Activated naive CD8-positive, alpha-beta T cell treated with anti-CD3 and anti-CD28 coated beads, Interleukin-2, amount 10 ng/mL, durations not matched to agents 7 days and 5 days (primary cell): ENCODE results near the gene PPM1L. TPM values are rescaled to one million over a fixed set of nuclear protein-coding genes. Genes with fewer than 3 reads are reported as not detected.
"Not testable (repeated sequence)": the region's sequence is repeated elsewhere in the genome, so short reads cannot be mapped to it uniquely, and the experiment has no call there.

ENCODE experiments used
- ATAC-seq: fragments of 150-1000 bp; cut with Tn5 transposase; one replicate; pipeline ENCODE4 v1.10.0; 2021; ENCODE audit warnings: low read depth, moderate library complexity
- POLR2A ChIA-PET: fragments of 350-600 bp; sonication (Branson Sonifier 250); formaldehyde crosslinking; loops from one replicate; lab custom pipeline; 2021; ENCODE audit warnings: antibody characterized with exemption; lab: Charles Lee
- DNase-seq: peaks from one replicate; pipeline ENCODE4 v3.0.0; 2021
- H3K27ac Mint-ChIP-seq: one replicate; pipeline ENCODE4 v1.8.0; 2022; ENCODE audit warnings: mild to moderate bottlenecking, mixed read lengths
- H3K27me3 Mint-ChIP-seq: one replicate; pipeline ENCODE4 v1.8.0; 2022; ENCODE audit warnings: mild to moderate bottlenecking, moderate library complexity, mixed read lengths
- H3K36me3 Mint-ChIP-seq: one replicate; pipeline ENCODE4 v1.8.0; 2021; ENCODE audit warnings: mild to moderate bottlenecking, mixed read lengths
- H3K4me1 Mint-ChIP-seq: one replicate; pipeline ENCODE4 v1.8.0; 2021; ENCODE audit warnings: mixed read lengths
- H3K4me3 Mint-ChIP-seq: one replicate; pipeline ENCODE4 v1.8.0; 2022; ENCODE audit warnings: mild to moderate bottlenecking, moderate library complexity, mixed read lengths
- H3K9me3 Mint-ChIP-seq: one replicate; pipeline ENCODE4 v1.8.0; 2021; ENCODE audit warnings: mixed read lengths
- total RNA-seq, 2 experiments: library from RNA; stranded (reverse); gene quantifications; one replicate each; pipeline ENCODE4 v1.2.3, GENCODE V29; 2021

PPM1L gene
- total RNA-seq, 2 experiments from 2014 or later, result 3.8 to 4.6 TPM

GRCh38 chr3:160982491-160982890 is 226.5 kb downstream of the PPM1L start:
- no peak overlapping the region for H3K4me3 Mint-ChIP-seq
- H3K36me3 Mint-ChIP-seq, result peaks cover 27% of the 10 kb centered on the region
- DNase-seq, result no peak
- peaks cover 34% of the 10 kb centered on the region for H3K4me1 Mint-ChIP-seq
- no peak overlapping the region for H3K27ac Mint-ChIP-seq
- peaks cover 18% of the 10 kb centered on the region for H3K9me3 Mint-ChIP-seq
- POLR2A ChIA-PET, result interaction anchor here (0.5 to 2.0 kb wide), 2 partner anchors 17 to 122 kb away, joined by 3 to 6 read pairs; partner anchors contain the start of gene B3GALNT1
- no peak for ATAC-seq
- H3K27me3 Mint-ChIP-seq, result no peaks in the 10 kb centered on the region

DNA sequence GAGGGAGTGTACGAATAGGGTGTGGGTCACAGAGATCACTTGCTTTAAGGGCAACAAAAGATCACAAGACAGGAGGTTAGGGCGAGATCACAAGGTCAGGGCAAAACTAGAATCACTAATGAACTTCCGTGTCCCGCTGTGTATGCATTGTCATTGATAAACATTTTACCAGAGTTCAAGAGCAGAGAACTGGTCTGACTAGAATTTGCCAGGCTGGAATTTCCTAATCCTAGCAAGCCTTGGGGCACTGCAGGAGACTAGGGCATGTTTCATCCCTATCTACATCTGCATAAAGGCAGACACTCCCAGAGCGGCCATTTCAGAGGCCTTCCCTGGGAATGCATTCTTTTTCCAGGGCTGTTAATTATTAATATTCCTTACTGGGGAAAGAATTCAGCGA is 227.9 kb downstream of the PPM1L start:
- H3K27ac Mint-ChIP-seq, POLR2A ChIA-PET, H3K27me3 Mint-ChIP-seq, ATAC-seq, DNase-seq, H3K4me3 Mint-ChIP-seq: not testable (repeated sequence)
- H3K4me1 Mint-ChIP-seq, result peaks cover 32% of the 10 kb centered on the region
- H3K9me3 Mint-ChIP-seq, result peaks cover 13% of the 10 kb centered on the region
- H3K36me3 Mint-ChIP-seq, result peaks cover 19% of the 10 kb centered on the region

- Mint-ChIP-seq H3K9me3 (peaks cover 11% of the 10 kb centered on the region), H3K4me1 (peaks cover 18% of the 10 kb centered on the region), H3K4me3 (no peak overlapping the region), H3K36me3 (peaks cover 15% of the 10 kb centered on the region), H3K27ac (no peak overlapping the region), H3K27me3 (no peaks in the 10 kb centered on the region)
- POLR2A ChIA-PET, result no interaction called here
- DNase-seq, result no peak
- no peak for ATAC-seq
These were observed 230.0 kb downstream of the PPM1L start for GRCh38 chr3:160986069-160986468.

DNA sequence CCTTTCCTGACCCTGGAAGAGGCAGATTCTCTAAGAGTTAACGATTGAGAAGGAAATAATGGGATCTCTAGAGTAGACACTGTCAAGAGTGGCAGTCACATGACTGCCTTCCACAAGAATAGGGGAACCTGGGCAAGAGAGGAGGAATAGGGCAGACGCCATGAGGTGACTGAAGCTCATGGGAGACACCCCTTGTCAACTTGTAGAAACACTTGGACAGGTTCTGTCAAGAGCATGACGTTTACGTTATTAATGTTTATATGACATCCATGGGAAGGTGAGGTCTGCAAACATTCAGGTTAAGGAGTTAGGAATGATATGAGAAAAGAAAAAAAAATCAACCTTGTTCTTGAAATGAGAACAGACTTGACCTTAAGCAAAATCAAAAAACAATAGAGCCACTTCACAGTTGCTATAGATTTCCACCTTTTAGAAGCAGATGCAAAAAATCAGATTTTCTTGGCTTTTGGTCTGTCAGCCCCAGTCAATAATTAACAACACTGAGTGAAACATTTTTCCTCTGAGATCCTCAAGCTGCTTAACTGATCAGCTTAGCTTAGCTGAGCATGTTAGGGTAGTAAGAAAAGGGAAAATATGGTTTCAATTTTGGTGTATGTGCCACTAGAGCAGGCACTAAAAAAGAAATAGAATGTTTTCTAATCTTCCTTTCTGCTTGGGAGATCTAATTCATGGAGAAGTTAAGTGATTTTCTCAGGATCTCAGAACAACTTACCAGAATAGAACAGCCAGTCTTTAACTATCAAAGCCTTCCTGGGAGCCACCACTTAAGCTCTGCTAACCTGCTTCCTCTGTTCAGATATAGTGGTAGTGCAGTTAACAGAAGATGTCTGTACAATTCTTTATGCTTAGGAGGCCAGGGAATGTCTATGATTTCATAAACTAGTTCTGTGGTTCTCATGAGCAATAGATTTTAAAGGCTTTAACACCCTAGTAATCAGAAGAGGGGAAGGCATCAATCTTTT is 232.2 kb downstream of the PPM1L start:
- no peak for ATAC-seq
- no peaks in the 10 kb centered on the region for H3K27me3 Mint-ChIP-seq

GRCh38 chr3:160990446-160990845 is 234.4 kb downstream of the PPM1L start:
- Mint-ChIP-seq H3K36me3 (peaks cover 3% of the 10 kb centered on the region), H3K9me3 (peaks cover 2% of the 10 kb centered on the region), H3K27ac (no peak overlapping the region), H3K27me3 (no peaks in the 10 kb centered on the region), H3K4me1 (peaks cover 5% of the 10 kb centered on the region), H3K4me3 (no peak overlapping the region)
- DNase-seq (no peak), ATAC-seq (no peak)
- POLR2A ChIA-PET, result no interaction called here

More for the DNA sequence above, 232.2 kb downstream of the PPM1L start:
- Mint-ChIP-seq H3K27ac (no peak overlapping the region), H3K4me3 (no peak overlapping the region), H3K9me3 (peaks cover 7% of the 10 kb centered on the region), H3K36me3 (peaks cover 9% of the 10 kb centered on the region), H3K4me1 (peaks cover 5% of the 10 kb centered on the region)
- DNase-seq, result no peak
- POLR2A ChIA-PET, result no interaction called here

- Mint-ChIP-seq H3K36me3 (peaks cover 5% of the 10 kb centered on the region), H3K9me3 (peaks cover 5% of the 10 kb centered on the region), H3K4me1 (peaks cover 9% of the 10 kb centered on the region), H3K27ac (no peak overlapping the region), H3K27me3 (no peaks in the 10 kb centered on the region), H3K4me3 (no peak overlapping the region)
- no peak for ATAC-seq
- POLR2A ChIA-PET, result no interaction called here
- DNase-seq, result no peak
These were observed 236.7 kb downstream of the PPM1L start for GRCh38 chr3:160992712-160993111.

- peak overlapping the region; percentile 12 for H3K27ac Mint-ChIP-seq
- POLR2A ChIA-PET, result no interaction called here
- H3K9me3 Mint-ChIP-seq, result peaks cover 5% of the 10 kb centered on the region
- no peak for DNase-seq
- no peak overlapping the region for H3K4me3 Mint-ChIP-seq
- no peak for ATAC-seq
- H3K4me1 Mint-ChIP-seq, result peaks cover 14% of the 10 kb centered on the region
- H3K36me3 Mint-ChIP-seq, result peaks cover 9% of the 10 kb centered on the region
- no peaks in the 10 kb centered on the region for H3K27me3 Mint-ChIP-seq
These were observed 240.8 kb downstream of the PPM1L start for GRCh38 chr3:160996811-160997210.

GRCh38 chr3:160998581-160998980 is 242.6 kb downstream of the PPM1L start:
- Mint-ChIP-seq H3K36me3 (peaks cover 7% of the 10 kb centered on the region), H3K4me1 (peaks cover 14% of the 10 kb centered on the region), H3K27me3 (no peaks in the 10 kb centered on the region), H3K9me3 (peaks cover 3% of the 10 kb centered on the region), H3K27ac (no peak overlapping the region), H3K4me3 (no peak overlapping the region)
- ATAC-seq, result no peak
- POLR2A ChIA-PET, result no interaction called here
- DNase-seq, result no peak

- no peak for DNase-seq
- Mint-ChIP-seq H3K27ac (peak overlapping the region; percentile 32), H3K4me1 (peaks cover 14% of the 10 kb centered on the region), H3K36me3 (peaks cover 7% of the 10 kb centered on the region), H3K9me3 (peaks cover 3% of the 10 kb centered on the region), H3K4me3 (peak overlapping the region; percentile 1), H3K27me3 (no peaks in the 10 kb centered on the region)
- POLR2A ChIA-PET, result interaction anchor here (1.1 kb wide), 1 partner anchor 106 kb away, joined by 5 read pairs; the partner anchor contains the start of gene B3GALNT1
- peak; percentile 92 for ATAC-seq
These were observed 243.2 kb downstream of the PPM1L start for GRCh38 chr3:160999274-160999673.

- H3K9me3 Mint-ChIP-seq, result peaks cover 16% of the 10 kb centered on the region
- no peaks in the 10 kb centered on the region for H3K4me1 Mint-ChIP-seq
- no peaks in the 10 kb centered on the region for H3K27me3 Mint-ChIP-seq
- ATAC-seq (no peak), DNase-seq (no peak)
- H3K36me3 Mint-ChIP-seq, result peaks cover 11% of the 10 kb centered on the region
- H3K4me3 Mint-ChIP-seq, result no peak overlapping the region
- H3K27ac Mint-ChIP-seq, result no peak overlapping the region
- POLR2A ChIA-PET, result no interaction called here
These were observed 252.1 kb downstream of the PPM1L start for GRCh38 chr3:161008086-161008485.

- H3K4me1 Mint-ChIP-seq, H3K4me3 Mint-ChIP-seq, H3K27ac Mint-ChIP-seq, DNase-seq, ATAC-seq, H3K27me3 Mint-ChIP-seq: not testable (repeated sequence)
- peaks cover 18% of the 10 kb centered on the region for H3K9me3 Mint-ChIP-seq
- POLR2A ChIA-PET, result interaction anchor here (0.6 kb wide), 1 partner anchor 60 kb away, joined by 3 read pairs; no protein-coding TSS in a partner anchor
- H3K36me3 Mint-ChIP-seq, result peaks cover 17% of the 10 kb centered on the region
These were observed 254.1 kb downstream of the PPM1L start for GRCh38 chr3:161010151-161010550.

GRCh38 chr3:161014843-161015749 is 259.1 kb downstream of the PPM1L start:
- H3K27ac Mint-ChIP-seq, result no peak overlapping the region
- no peak overlapping the region for H3K4me3 Mint-ChIP-seq
- ATAC-seq, result no peak
- H3K27me3 Mint-ChIP-seq, result peaks cover 11% of the 10 kb centered on the region
- peaks cover 11% of the 10 kb centered on the region for H3K9me3 Mint-ChIP-seq
- POLR2A ChIA-PET, result no interaction called here
- H3K36me3 Mint-ChIP-seq, result peaks cover 12% of the 10 kb centered on the region
- H3K4me1 Mint-ChIP-seq, result no peaks in the 10 kb centered on the region
- no peak for DNase-seq
